CD14-positive monocyte (primary cell): ENCODE data around the gene HVCN1. TPM values are rescaled to one million over a fixed set of nuclear protein-coding genes. Genes with fewer than 3 reads are reported as not detected.
A peak's percentile ranks its signal among the peaks of the same experiment; 100 is the strongest.
"Not testable (repeated sequence)": the region's sequence is repeated elsewhere in the genome, so short reads cannot be mapped to it uniquely, and the experiment has no call there.

ENCODE experiments used
- DNase-seq, 3 donors: peaks; one replicate each; pipeline ENCODE4 v3.0.0-alpha.2; 2011 to 2022
- H2AFZ ChIP-seq: 2 replicates; pipeline ENCODE4 v1.6.0; 2012; ENCODE audit warnings: mild to moderate bottlenecking, low read depth, low read length, inconsistent platforms; ENCODE audit not compliant: insufficient read depth, poor library complexity, severe bottlenecking
- H3K27ac ChIP-seq, 2 donors: 1 replicate in 1 of 2; 2 replicates in 1 of 2; pipeline ENCODE4 v1.5.1; 2012 to 2013; ENCODE audit warnings: low read length in 2 of 2, control low read depth in 1 of 2, inconsistent platforms in 1 of 2, low read depth in 1 of 2, mild to moderate bottlenecking in 1 of 2
- H3K27me3 ChIP-seq, 2 donors: one replicate each; pipeline versions ENCODE4 v1.6.0 to v1.6.1; 2011 to 2013; ENCODE audit warnings: low read length in 2 of 2; ENCODE audit not compliant: control insufficient read depth in 2 of 2, insufficient read depth in 2 of 2
- H3K36me3 ChIP-seq, 2 donors: replicated peaks in 1 of 2; 1 replicate in 1 of 2; 2 replicates in 1 of 2; pipeline versions ENCODE4 v1.5.1 to v1.6.1; 2012 to 2013; ENCODE audit warnings: low read length in 2 of 2, control low read depth in 1 of 2, inconsistent platforms in 1 of 2, mild to moderate bottlenecking in 1 of 2; ENCODE audit not compliant: insufficient read depth in 2 of 2, control insufficient read depth in 1 of 2
- H3K4me1 ChIP-seq, 2 donors: 1 replicate in 1 of 2; 2 replicates in 1 of 2; pipeline versions ENCODE4 v1.5.1 to v1.6.1; 2012 to 2013; ENCODE audit warnings: low read length in 2 of 2, control low read depth in 1 of 2, inconsistent platforms in 1 of 2, mild to moderate bottlenecking in 1 of 2, moderate library complexity in 1 of 2; ENCODE audit not compliant: insufficient read depth in 2 of 2, control insufficient read depth in 1 of 2
- H3K4me2 ChIP-seq: replicated peaks from 2 replicates; pipeline ENCODE3; 2012; ENCODE audit warnings: low read length, moderate library complexity, mild to moderate bottlenecking; ENCODE audit not compliant: poor library complexity, severe bottlenecking; ENCODE audit errors: extremely low read depth
- H3K4me3 ChIP-seq, 3 experiments: fragments of 200-600 bp in 1 of 3; sonication (generic) in 1 of 3; replicated peaks in 1 of 3; 1 replicate in 2 of 3; 2 replicates in 1 of 3; pipeline ENCODE4 v1.5.1; 2011 to 2013; ENCODE audit warnings: low read length in 3 of 3, mild to moderate bottlenecking in 3 of 3, control low read depth in 2 of 3, low read depth in 2 of 3, inconsistent platforms in 1 of 3, moderate library complexity in 1 of 3
- H3K79me2 ChIP-seq: 2 replicates; pipeline ENCODE4 v1.6.0; 2012; ENCODE audit warnings: mild to moderate bottlenecking, control low read depth, inconsistent platforms, low read length, moderate library complexity; ENCODE audit not compliant: insufficient read depth
- H3K9ac ChIP-seq: 2 replicates; pipeline ENCODE4 v1.6.0; 2017; ENCODE audit warnings: low read length, mild to moderate bottlenecking; ENCODE audit not compliant: insufficient read depth, poor library complexity, severe bottlenecking
- H3K9me3 ChIP-seq, 2 donors: replicated peaks in 1 of 2; 1 replicate in 1 of 2; 2 replicates in 1 of 2; pipeline versions ENCODE4 v1.5.1 to v1.6.1; 2012 to 2013; ENCODE audit warnings: low read length in 2 of 2, control low read depth in 1 of 2; ENCODE audit not compliant: control insufficient read depth in 1 of 2, insufficient read depth in 1 of 2
- H4K20me1 ChIP-seq: 2 replicates; pipeline ENCODE4 v1.6.0; 2012; ENCODE audit warnings: mild to moderate bottlenecking, low read length, control low read depth, moderate library complexity; ENCODE audit not compliant: insufficient read depth
- H3K27ac Mint-ChIP-seq, 7 donors: one replicate each; pipeline ENCODE4 v1.8.0; 2020; ENCODE audit warnings: mild to moderate bottlenecking in 7 of 7, mixed read lengths in 7 of 7, moderate library complexity in 6 of 7, inconsistent platforms in 2 of 7
- H3K27me3 Mint-ChIP-seq, 3 donors: one replicate each; pipeline ENCODE4 v1.8.0; 2021 to 2022; ENCODE audit warnings: low read depth in 3 of 3, mild to moderate bottlenecking in 3 of 3, mixed read lengths in 3 of 3, moderate library complexity in 3 of 3, inconsistent platforms in 1 of 3
- H3K36me3 Mint-ChIP-seq, 2 donors: one replicate each; pipeline ENCODE4 v1.8.0; 2020; ENCODE audit warnings: mixed read lengths in 2 of 2, inconsistent platforms in 1 of 2, mild to moderate bottlenecking in 1 of 2
- H3K4me1 Mint-ChIP-seq: one replicate; pipeline ENCODE4 v1.8.0; 2020; ENCODE audit warnings: mild to moderate bottlenecking, mixed read lengths
- H3K4me3 Mint-ChIP-seq, 2 donors: one replicate each; pipeline ENCODE4 v1.8.0; 2020; ENCODE audit warnings: mild to moderate bottlenecking in 2 of 2, mixed read lengths in 2 of 2, moderate library complexity in 1 of 2
- H3K9me3 Mint-ChIP-seq, 7 donors: one replicate each; pipeline ENCODE4 v1.8.0; 2020 to 2022; ENCODE audit warnings: mixed read lengths in 7 of 7, mild to moderate bottlenecking in 6 of 7, moderate library complexity in 6 of 7, inconsistent platforms in 2 of 7
- WGBS: methylation state at CpG from one replicate; pipeline ENCODE4 v1.1.5; 2013; ENCODE audit warnings: missing lambda C conversion rate; ENCODE audit not compliant: insufficient coverage; 5-methylcytosine and 5-hydroxymethylcytosine counted together
- intact Hi-C, 2 donors: fragments of 100-400 bp; cut with micrococcal nuclease; formaldehyde crosslinking; loops; one replicate each; pipeline versions ENCODE4 v1.15.0 to v1.15.1; 2023
- polyA minus RNA-seq: library from RNA; depleted of rRNA, polyadenylated mRNA; stranded (reverse); fragments of >200 nt; gene quantifications from 2 replicates; pipeline ENCODE4 v1.2.3, GENCODE V29; 2012
- polyA plus RNA-seq, 3 donors: library from polyadenylated mRNA; depleted of rRNA in 1 of 3; unstranded in 2 of 3; stranded (reverse) in 1 of 3; fragments of 300-500 nt in 2 of 3; fragments of >200 nt in 1 of 3; fragmentation: Illumina TruSeq in 2 of 3; gene quantifications; 1 replicate in 2 of 3; 2 replicates in 1 of 3; pipeline ENCODE4 v1.2.3, GENCODE V29; 2012 to 2021
- total RNA-seq, 12 experiments: library from RNA in 1 of 12; stranded (reverse) in 1 of 12; fragments of 120-200 nt in 1 of 12; gene quantifications; one replicate each; pipeline ENCODE4 v1.2.4 and lab custom pipeline; 2013 to 2026; ENCODE audit warnings: mixed read lengths in 6 of 12, inconsistent platforms in 1 of 12
- TF ChIP-seq, protein P1 (sequence below): fragments of 200-600 bp; IDR thresholded peaks from one replicate; pipeline ENCODE4 v1.8.0; 2022; ENCODE audit warnings: antibody characterized with exemption, mild to moderate bottlenecking

Gene HVCN1, protein sequence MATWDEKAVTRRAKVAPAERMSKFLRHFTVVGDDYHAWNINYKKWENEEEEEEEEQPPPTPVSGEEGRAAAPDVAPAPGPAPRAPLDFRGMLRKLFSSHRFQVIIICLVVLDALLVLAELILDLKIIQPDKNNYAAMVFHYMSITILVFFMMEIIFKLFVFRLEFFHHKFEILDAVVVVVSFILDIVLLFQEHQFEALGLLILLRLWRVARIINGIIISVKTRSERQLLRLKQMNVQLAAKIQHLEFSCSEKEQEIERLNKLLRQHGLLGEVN
- 133 TPM for total RNA-seq (2013)
- 100 to 1,000 TPM; 119 to 167 (median 121) TPM for polyA plus RNA-seq
- polyA minus RNA-seq = 76.2 and 133 TPM in 2 replicates
- 2.6 to 45.0 (median 27.0) reads per million in 11 experiments for total RNA-seq (lab: John Stamatoyannopoulos, UW)

DNA sequence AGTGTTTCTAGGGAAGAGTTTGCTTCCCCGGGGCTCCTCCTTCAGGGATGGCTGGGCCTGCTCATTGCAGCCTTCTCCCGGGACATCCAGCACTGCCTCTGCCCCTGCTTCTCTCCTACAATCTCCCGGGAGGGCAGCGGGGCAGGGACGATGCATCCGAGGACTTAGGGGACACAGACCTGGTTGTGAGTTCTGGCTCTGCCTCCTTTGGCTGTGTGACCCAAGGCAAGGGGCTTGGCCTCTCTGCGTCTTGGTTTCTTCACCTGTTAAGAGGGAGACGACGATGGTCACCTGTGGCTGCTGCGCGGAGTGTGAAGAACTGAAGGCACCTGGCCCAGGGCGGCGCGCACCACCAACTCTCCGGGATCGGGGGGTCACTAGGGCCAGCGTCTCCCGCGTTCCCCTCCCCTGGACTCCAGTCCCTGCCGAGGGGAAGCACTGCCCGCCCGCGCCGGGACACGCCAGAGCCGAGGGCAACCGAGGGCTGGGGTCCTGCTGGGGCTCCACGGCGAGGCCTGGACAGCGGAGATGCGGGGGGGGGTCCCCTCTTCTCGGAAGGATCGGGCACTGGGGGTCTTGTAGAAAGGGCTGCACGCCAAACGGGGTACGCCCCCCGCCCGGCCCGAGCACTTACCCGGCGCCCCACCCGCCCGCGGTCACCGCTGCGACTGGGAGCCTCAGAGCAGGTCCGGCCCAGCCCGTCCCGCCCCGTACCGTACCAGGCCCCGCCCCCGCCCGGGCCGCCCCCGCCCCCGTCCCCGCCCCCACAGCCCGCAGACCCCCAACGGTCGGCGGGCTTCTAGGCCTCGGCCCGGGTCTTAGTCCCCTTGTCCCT, at the start of gene HVCN1:
HVCN1 (minus strand) TSS at position 670 of the 835 bp plus-strand sequence. CDS start 5,870 bp downstream, outside the sequence.
- 8% methylated on average over 35 of the region's 64 CpGs for WGBS
- peaks cover 50% of the 10 kb centered on the region for H4K20me1 ChIP-seq
- no peak for DNase-seq
- intact Hi-C loops = loop anchor here (5.0 to 10.0 kb wide), 2 partner anchors 41 to 64 kb away; no protein-coding TSS in a partner anchor
- H3K9ac ChIP-seq = peak within 1 kb of the TSS; percentile 89
- Mint-ChIP-seq H3K27me3 (no peaks in the 10 kb centered on the region), H3K4me1 (peaks cover 83% of the 10 kb centered on the region), H3K36me3 (peaks cover 34 to 39% of the 10 kb centered on the region in 2 donors), H3K4me3 (peak within 1 kb of the TSS; percentile 94 to 96), H3K27ac (peak within 1 kb of the TSS; percentile 88 to 97 (median 96)), H3K9me3 (no peaks in the 10 kb centered on the region)
- H3K4me2 ChIP-seq = peak within 1 kb of the TSS; percentile 98
- TF ChIP-seq, protein P1, sequence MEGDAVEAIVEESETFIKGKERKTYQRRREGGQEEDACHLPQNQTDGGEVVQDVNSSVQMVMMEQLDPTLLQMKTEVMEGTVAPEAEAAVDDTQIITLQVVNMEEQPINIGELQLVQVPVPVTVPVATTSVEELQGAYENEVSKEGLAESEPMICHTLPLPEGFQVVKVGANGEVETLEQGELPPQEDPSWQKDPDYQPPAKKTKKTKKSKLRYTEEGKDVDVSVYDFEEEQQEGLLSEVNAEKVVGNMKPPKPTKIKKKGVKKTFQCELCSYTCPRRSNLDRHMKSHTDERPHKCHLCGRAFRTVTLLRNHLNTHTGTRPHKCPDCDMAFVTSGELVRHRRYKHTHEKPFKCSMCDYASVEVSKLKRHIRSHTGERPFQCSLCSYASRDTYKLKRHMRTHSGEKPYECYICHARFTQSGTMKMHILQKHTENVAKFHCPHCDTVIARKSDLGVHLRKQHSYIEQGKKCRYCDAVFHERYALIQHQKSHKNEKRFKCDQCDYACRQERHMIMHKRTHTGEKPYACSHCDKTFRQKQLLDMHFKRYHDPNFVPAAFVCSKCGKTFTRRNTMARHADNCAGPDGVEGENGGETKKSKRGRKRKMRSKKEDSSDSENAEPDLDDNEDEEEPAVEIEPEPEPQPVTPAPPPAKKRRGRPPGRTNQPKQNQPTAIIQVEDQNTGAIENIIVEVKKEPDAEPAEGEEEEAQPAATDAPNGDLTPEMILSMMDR = no peak
- peaks cover 9 to 33% of the 10 kb centered on the region in 2 donors for H3K36me3 ChIP-seq
- peak within 1 kb of the TSS; percentile 63 to 98 (median 98) for H3K4me3 ChIP-seq
- peaks cover 58% of the 10 kb centered on the region for H3K79me2 ChIP-seq
- H3K4me1 ChIP-seq = peaks cover 81 to 92% of the 10 kb centered on the region in 2 donors
- H2AFZ ChIP-seq = peak within 1 kb of the TSS; percentile 85
- no peaks in the 10 kb centered on the region for H3K27me3 ChIP-seq
- peak within 1 kb of the TSS; percentile 84 to 90 for H3K27ac ChIP-seq
- no peaks in the 10 kb centered on the region for H3K9me3 ChIP-seq

DNA sequence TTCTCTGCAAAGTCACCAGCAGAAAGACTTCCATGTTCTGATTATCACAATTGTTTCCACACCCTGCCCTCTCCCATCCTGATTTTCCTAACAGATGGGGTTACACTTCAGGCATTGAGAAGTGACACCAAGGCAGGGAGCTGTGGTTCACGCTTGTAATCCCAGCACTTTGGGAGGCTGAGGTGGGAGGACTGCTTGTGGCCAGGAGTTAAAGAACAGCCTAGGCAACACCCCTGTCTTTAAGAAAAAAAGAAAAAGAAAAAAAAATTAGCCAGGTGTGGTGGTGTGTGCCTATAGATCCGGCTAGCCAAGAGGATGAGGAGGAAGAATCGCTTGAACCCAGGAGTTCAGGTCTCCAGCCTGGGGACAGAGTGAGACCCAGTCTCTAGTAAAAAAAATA, 48.6 kb upstream of the HVCN1 start:
- peaks cover 22 to 31% of the 10 kb centered on the region in 2 donors for H3K36me3 Mint-ChIP-seq
- no peak for DNase-seq
- Histone ChIP-seq H3K4me2 (no peak overlapping the region), H2AFZ (no peak overlapping the region), H3K9me3 (no peaks in the 10 kb centered on the region), H3K27me3 (no peaks in the 10 kb centered on the region), H3K4me1 (peaks cover 34 to 48% of the 10 kb centered on the region in 2 donors), H3K27ac (peak overlapping the region in 1 of 2 donors; percentile 33), H4K20me1 (peaks cover 94% of the 10 kb centered on the region), H3K4me3 (no peak overlapping the region), H3K79me2 (peaks cover 100% of the 10 kb centered on the region), H3K36me3 (peaks cover 9 to 32% of the 10 kb centered on the region in 2 donors), H3K9ac (no peak overlapping the region)
- H3K27me3 Mint-ChIP-seq = no peaks in the 10 kb centered on the region
- intact Hi-C loops = no loop called here
- peaks cover 55% of the 10 kb centered on the region for H3K4me1 Mint-ChIP-seq
- TF ChIP-seq, protein P1 = no peak
- peaks cover 0 to 2% (median 0%) of the 10 kb centered on the region in 7 donors for H3K9me3 Mint-ChIP-seq
- H3K4me3 Mint-ChIP-seq = no peak overlapping the region
- 100% methylated on average over 1 of the region's 3 CpGs for WGBS
- H3K27ac Mint-ChIP-seq = peak overlapping the region in 4 of 7 donors; percentile 33 to 85 (median 67)

DNA sequence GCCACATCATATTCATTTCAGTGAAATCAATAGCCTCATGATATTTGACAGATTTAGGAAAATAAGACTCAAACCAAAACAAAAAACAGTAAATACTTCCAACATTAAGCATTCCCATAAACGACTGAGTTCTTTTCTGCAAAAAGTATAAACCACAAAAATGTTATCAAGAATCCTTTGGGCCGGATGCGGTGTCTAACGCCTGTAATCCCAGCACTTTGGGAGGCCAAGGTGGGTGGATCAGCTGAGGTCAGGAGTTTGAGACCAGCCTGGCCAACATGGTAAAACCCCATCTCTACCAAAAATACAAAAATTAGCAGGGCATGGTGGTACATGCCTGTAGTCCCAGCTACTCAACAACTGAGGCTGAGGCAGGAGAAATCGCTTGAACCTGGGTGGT, 48.1 kb upstream of the HVCN1 start:
- H3K9ac ChIP-seq, H3K27me3 ChIP-seq, H2AFZ ChIP-seq, H3K9me3 Mint-ChIP-seq, intact Hi-C loops, H3K27me3 Mint-ChIP-seq, DNase-seq, H3K4me3 Mint-ChIP-seq, H3K4me2 ChIP-seq, H3K4me3 ChIP-seq, H3K27ac ChIP-seq, H3K9me3 ChIP-seq: not testable (repeated sequence)
- peaks cover 56% of the 10 kb centered on the region for H3K4me1 Mint-ChIP-seq
- H4K20me1 ChIP-seq = peaks cover 98% of the 10 kb centered on the region
- peaks cover 100% of the 10 kb centered on the region for H3K79me2 ChIP-seq
- peaks cover 34 to 48% of the 10 kb centered on the region in 2 donors for H3K4me1 ChIP-seq
- H3K36me3 ChIP-seq = peaks cover 9 to 37% of the 10 kb centered on the region in 2 donors
- peaks cover 25 to 36% of the 10 kb centered on the region in 2 donors for H3K36me3 Mint-ChIP-seq
- H3K27ac Mint-ChIP-seq = peak overlapping the region in 1 of 7 donors; percentile 60
- no CpG with 5 or more reads among the region's 5 CpGs for WGBS
